ENCODE measurements around the gene TGM2.

Gene TGM2

DNA sequence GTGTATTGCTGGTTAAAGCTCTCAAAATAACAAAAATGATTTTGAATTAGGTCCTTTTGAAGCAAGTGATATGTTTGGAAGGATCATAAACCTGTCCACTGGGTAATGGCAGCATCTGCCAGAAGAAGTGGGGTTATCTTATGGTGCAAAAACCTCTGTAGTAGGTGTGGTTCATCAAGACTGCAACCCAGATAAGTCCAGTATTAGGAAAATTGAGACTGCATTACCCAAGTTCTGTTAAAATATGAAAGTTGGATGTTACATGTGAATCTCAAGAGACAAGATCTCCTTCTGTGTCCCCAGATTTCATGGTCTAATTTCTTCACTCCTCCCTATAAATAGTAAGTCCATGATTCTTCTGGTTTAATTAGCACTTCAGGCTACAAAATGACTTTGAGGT lies 72.2 kb downstream of the TGM2 start:
- no peak for DNase-seq (ENCODE audit: low read depth in 2 of 2)

- no peak for DNase-seq (ENCODE audit: low read depth in 2 of 2)
These were observed 72.7 kb downstream of the TGM2 start for GRCh38 chr20:38092260-38092857.

DNA sequence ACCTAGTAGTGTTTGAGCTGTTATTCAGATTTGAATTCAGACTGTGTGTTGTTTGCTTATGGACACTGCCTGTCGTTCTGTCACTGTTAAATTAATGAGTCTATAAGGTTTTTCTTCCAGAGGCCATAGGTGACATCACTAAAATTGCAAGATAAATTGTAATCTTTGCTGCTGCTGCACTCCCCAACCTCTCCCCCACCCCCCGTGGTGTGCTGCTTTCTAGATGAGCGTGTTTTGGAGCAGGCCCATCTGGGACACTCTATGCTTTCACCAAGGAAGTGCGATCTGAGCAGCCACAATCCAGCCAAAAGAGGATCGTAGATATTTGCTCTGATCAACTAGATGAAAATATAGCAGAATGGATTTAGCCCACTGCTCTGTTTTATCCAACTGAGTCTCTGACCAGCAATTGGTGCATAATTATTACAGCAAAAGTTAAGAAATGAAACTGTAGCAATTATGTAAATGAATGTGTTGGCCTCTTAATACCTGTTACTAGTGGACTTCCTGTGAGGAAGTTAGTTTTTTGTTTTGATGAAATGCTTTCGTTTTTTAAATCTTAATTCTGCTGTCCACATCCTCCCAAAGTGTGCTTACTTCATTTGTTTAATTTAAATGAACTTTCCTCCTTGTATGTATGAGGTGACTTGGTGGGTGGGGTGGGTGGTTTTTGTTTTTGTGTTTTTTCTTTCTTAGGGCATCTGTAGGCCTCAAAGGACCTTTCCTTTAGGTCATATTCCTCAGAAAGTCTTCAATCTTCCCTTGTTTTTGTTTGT lies 73.4 kb downstream of the TGM2 start:
- DNase-seq (ENCODE audit: low read depth in 2 of 2): no peak

DNA sequence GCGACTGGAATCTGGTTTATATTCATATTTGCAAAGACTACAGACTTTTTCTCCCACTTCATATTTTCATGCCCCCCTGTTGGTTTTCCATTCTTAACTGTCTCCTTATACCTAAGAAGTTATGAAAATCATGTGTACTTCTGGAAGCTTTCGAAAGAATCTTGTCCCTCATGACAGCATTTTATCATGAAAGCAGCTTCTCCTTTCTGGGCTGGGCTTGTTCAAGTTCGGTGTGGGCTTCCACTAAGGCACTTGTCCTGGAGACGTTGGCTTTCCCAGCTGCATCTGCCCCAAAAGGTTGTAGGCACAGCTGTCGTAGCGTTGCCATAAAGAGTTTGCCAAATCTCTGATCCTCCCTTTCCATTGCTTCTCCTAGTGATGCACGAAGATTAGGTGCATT lies 75.0 kb downstream of the TGM2 start:
- no peak for DNase-seq (ENCODE audit: low read depth in 2 of 2)

GRCh38 chr20:38089500-38089899 lies 75.6 kb downstream of the TGM2 start:
- DNase-seq (ENCODE audit: low read depth in 2 of 2): no peak

GRCh38 chr20:38085026-38085425 lies 80.0 kb downstream of the TGM2 start:
- DNase-seq (ENCODE audit: low read depth in 2 of 2): no peak

- DNase-seq (ENCODE audit: low read depth in 2 of 2): no peak
These were observed 80.6 kb downstream of the TGM2 start for GRCh38 chr20:38084425-38084951.

DNA sequence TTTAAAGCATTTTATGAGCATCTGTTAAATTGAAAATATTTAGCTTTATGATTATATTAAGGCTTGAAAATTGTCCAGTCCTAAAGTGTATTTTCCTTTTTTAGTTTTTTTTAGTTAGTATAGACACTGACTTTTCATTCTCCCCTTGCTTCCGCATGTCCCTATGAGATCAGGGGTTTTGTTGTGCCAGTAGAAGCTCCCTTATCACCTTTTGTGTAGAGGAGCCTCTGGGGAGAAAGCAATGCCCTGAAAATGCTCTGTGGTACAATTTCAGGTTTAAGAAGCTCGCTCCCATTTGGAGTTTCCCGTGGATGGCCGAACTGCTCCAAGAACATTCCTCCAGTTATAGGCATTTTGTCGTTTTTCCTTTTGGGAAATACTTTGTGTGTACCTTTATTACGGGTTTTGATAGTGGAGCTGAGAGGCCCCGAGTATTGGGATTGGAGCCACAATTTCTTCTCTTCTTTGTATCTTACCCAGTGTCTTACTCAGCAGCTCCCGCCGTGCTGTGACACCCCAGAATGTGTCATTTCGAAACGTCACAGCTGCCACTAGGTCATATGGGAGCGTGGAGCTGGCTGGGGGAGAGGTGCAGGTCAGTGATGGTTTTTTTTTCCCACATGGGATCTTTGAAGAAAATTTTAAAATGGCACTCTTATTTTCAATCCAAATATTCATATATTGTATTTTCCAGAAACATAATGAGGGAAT lies 81.6 kb downstream of the TGM2 start:
- no peak for DNase-seq (ENCODE audit: low read depth in 2 of 2)

GRCh38 chr20:38082894-38083293 lies 82.2 kb downstream of the TGM2 start:
- no peak for DNase-seq (ENCODE audit: low read depth in 2 of 2)

- no peak for DNase-seq (ENCODE audit: low read depth in 2 of 2)
These were observed 83.5 kb downstream of the TGM2 start for GRCh38 chr20:38081575-38081974.

DNA sequence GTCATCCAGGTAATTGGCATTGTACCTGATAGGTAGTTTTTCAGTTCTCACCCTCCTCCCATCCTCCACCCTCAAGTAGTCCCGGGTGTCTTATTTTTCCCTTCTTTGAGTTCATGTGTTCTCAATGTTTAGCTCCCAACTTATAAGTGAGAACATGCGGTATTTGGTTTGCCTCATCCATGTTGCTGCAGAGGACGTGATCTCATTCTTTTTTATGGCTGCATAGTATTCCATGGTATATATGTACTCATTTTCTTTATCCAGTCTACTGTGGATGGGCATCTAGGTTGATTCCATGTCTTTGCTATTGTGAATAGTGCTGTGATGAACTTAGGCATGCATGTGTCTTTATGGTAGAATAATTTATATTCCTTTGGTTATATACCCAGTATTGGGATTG lies 85.7 kb downstream of the TGM2 start:
- no peak for DNase-seq (ENCODE audit: low read depth in 2 of 2)

- no peak for DNase-seq (ENCODE audit: low read depth in 2 of 2)
These were observed 87.0 kb downstream of the TGM2 start for GRCh38 chr20:38078084-38078483.
